Testis (tissue), 2 donors: ENCODE measurements around the gene HNRNPA1L2.

ENCODE experiments used
- POLR2A ChIP-seq: fragments of 450-650 bp; IDR thresholded peaks from one replicate; pipeline ENCODE4 v1.6.1; 2017; ENCODE audit warnings: antibody characterized with exemption, mild to moderate bottlenecking, moderate library complexity
- TF ChIP-seq, protein P1 (sequence below), 3 experiments: fragments of 450-650 bp in 2 of 3; fragments of 200-600 bp in 1 of 3; sonication (generic) in 1 of 3; IDR thresholded peaks; one replicate each; pipeline ENCODE4 v1.5.1; 2016 to 2019; ENCODE audit warnings: antibody characterized with exemption in 3 of 3, mild to moderate bottlenecking in 2 of 3, moderate library complexity in 1 of 3

DNA sequence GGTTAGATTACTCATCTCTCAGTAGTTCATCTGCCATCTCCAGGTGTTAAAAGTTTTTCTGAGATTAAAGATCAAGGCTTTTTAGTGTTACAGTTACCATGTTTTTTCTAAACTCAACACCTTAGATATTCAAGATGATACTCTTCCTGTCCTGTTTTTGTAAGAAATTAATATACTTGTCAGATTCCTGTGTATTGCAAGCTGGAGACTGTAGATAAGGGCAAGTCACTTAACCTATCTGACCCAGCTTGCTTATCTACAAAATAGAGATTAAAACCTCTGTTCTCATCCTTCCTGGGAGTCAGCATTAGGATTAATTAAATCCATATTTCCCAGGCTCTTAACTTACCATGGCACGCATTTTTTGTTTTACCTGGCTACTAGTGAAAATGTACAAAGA lies 35.6 kb downstream of the HNRNPA1L2 start:
- TF ChIP-seq POLR2A: no peak
- TF ChIP-seq, protein P1, sequence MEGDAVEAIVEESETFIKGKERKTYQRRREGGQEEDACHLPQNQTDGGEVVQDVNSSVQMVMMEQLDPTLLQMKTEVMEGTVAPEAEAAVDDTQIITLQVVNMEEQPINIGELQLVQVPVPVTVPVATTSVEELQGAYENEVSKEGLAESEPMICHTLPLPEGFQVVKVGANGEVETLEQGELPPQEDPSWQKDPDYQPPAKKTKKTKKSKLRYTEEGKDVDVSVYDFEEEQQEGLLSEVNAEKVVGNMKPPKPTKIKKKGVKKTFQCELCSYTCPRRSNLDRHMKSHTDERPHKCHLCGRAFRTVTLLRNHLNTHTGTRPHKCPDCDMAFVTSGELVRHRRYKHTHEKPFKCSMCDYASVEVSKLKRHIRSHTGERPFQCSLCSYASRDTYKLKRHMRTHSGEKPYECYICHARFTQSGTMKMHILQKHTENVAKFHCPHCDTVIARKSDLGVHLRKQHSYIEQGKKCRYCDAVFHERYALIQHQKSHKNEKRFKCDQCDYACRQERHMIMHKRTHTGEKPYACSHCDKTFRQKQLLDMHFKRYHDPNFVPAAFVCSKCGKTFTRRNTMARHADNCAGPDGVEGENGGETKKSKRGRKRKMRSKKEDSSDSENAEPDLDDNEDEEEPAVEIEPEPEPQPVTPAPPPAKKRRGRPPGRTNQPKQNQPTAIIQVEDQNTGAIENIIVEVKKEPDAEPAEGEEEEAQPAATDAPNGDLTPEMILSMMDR (IDR thresholded peaks at IDR 0.05): no peak
